Lung (tissue), 12 donors: ENCODE data around the gene SFRP2. TPM values are rescaled to one million over a fixed set of nuclear protein-coding genes. Genes with fewer than 3 reads are reported as not detected.

Source experiments
- ATAC-seq: fragments of 200-7000 bp; cut with Tn5 transposase; one replicate; pipeline ENCODE4 v1.9.1; 2020; ENCODE audit warnings: moderate number of reproducible peaks; ENCODE audit not compliant: insufficient read depth, low FRiP score
- DNase-seq, 3 donors: peaks; one replicate each; pipeline ENCODE4 v3.0.0-alpha.2; 2013 to 2017
- H3K27ac ChIP-seq, 2 donors: one replicate each; pipeline ENCODE4 v1.5.1; 2013; ENCODE audit warnings: mild to moderate bottlenecking in 2 of 2, moderate library complexity in 2 of 2, control low read depth in 1 of 2, inconsistent platforms in 1 of 2, low read depth in 1 of 2, low read length in 1 of 2
- H3K27me3 ChIP-seq, 3 donors: one replicate each; pipeline ENCODE4 v1.5.1; 2013; ENCODE audit warnings: low read length in 2 of 3; ENCODE audit not compliant: control insufficient read depth in 3 of 3, insufficient read depth in 3 of 3
- H3K36me3 ChIP-seq, 4 donors: one replicate each; pipeline ENCODE4 v1.5.1; 2013; ENCODE audit warnings: low read length in 4 of 4, mild to moderate bottlenecking in 1 of 4, moderate library complexity in 1 of 4; ENCODE audit not compliant: control insufficient read depth in 4 of 4, insufficient read depth in 4 of 4
- H3K4me1 ChIP-seq, 5 donors: one replicate each; pipeline ENCODE4 v1.5.1; 2013; ENCODE audit warnings: low read length in 5 of 5, mild to moderate bottlenecking in 2 of 5, moderate library complexity in 1 of 5; ENCODE audit not compliant: control insufficient read depth in 5 of 5, insufficient read depth in 5 of 5
- H3K4me3 ChIP-seq: one replicate; pipeline ENCODE4 v1.5.1; 2013; ENCODE audit warnings: mild to moderate bottlenecking, control low read depth, moderate library complexity
- H3K9ac ChIP-seq, 2 donors: one replicate each; pipeline ENCODE4 v1.5.1; 2013; ENCODE audit warnings: low read length in 2 of 2, control low read depth in 1 of 2; ENCODE audit not compliant: insufficient read depth in 1 of 2
- H3K9me3 ChIP-seq, 4 donors: one replicate each; pipeline ENCODE4 v1.5.1; 2013; ENCODE audit warnings: low read length in 3 of 4, mild to moderate bottlenecking in 1 of 4, moderate library complexity in 1 of 4; ENCODE audit not compliant: control insufficient read depth in 4 of 4, insufficient read depth in 3 of 4
- CTCF ChIP-seq: IDR thresholded peaks from 2 replicates; pipeline ENCODE4 v1.5.1; 2012; ENCODE audit warnings: mild to moderate bottlenecking; ENCODE audit errors: control extremely low read depth, extremely low read depth
- WGBS, 2 donors: extraction: QIAGEN DNeasy Blood & Tissue Kit; methylation state at CpG; one replicate each; pipeline ENCODE4 v1.1.7; 2013; 5-methylcytosine and 5-hydroxymethylcytosine counted together
- polyA plus RNA-seq, 2 donors: library from polyadenylated mRNA; stranded (reverse); fragments of 200-250 nt; gene quantifications; one replicate each; pipeline ENCODE4 v1.2.1, GENCODE V29; 2013
- total RNA-seq, 2 donors: library from RNA; depleted of rRNA in 1 of 2; stranded (reverse); fragments of >200 nt in 1 of 2; gene quantifications; one replicate each; pipeline ENCODE4 v1.2.1, GENCODE V29; 2014 to 2021
- donor health status: control.
- donor health status: control.
- donor health status: Bipolar disorder and iron deficiency.
- donor health status: healthy.
- donor health status: DM: yes; HTN: yes; CAD: no.

The SFRP2 gene
- total and polyA plus RNA-seq, 4 donors: 0.68 to 17.4 (median 6.5) TPM

- H3K9ac ChIP-seq: no peak overlapping the region
- DNase-seq (peak in 1 of 3 donors; percentile 26), ATAC-seq (no peak)
- no peak for TF ChIP-seq CTCF
- no peaks in the 10 kb centered on the region for H3K4me1 ChIP-seq
- no peaks in the 10 kb centered on the region for H3K36me3 ChIP-seq
- WGBS, 2 donors: 89 to 93% methylated on average over 2 of the region's 2 CpGs
- no peak overlapping the region for H3K4me3 ChIP-seq
- H3K9me3 ChIP-seq: no peaks in the 10 kb centered on the region
- H3K27ac ChIP-seq: peak overlapping the region in 1 of 2 donors; percentile 22
- H3K27me3 ChIP-seq: no peaks in the 10 kb centered on the region
These were observed 15.6 kb downstream of the SFRP2 start for GRCh38 chr4:153773236-153773690.

GRCh38 chr4:153771046-153771445 is 17.8 kb downstream of the SFRP2 start:
- H3K4me1 ChIP-seq: no peaks in the 10 kb centered on the region
- no peak for ATAC-seq
- no peak for TF ChIP-seq CTCF

GRCh38 chr4:153766758-153767157 is 22.1 kb downstream of the SFRP2 start:
- Histone ChIP-seq H3K9me3 (no peaks in the 10 kb centered on the region), H3K36me3 (no peaks in the 10 kb centered on the region), H3K27me3 (no peaks in the 10 kb centered on the region), H3K27ac (no peak overlapping the region), H3K4me3 (no peak overlapping the region), H3K4me1 (peaks cover 0 to 19% (median 0%) of the 10 kb centered on the region in 5 donors), H3K9ac (no peak overlapping the region)
- WGBS, 2 donors: 84 to 88% methylated on average over 6 of the region's 6 CpGs
- DNase-seq (no peak), ATAC-seq (no peak)
- TF ChIP-seq CTCF: no peak

More at GRCh38 chr4:153771046-153771445, 17.8 kb downstream of the SFRP2 start:
- no peak for DNase-seq
- no peaks in the 10 kb centered on the region for H3K36me3 ChIP-seq
- H3K27ac ChIP-seq: no peak overlapping the region
- no peak overlapping the region for H3K9ac ChIP-seq
- H3K9me3 ChIP-seq: no peaks in the 10 kb centered on the region
- H3K4me3 ChIP-seq: no peak overlapping the region
- H3K27me3 ChIP-seq: no peaks in the 10 kb centered on the region

- no peak for TF ChIP-seq CTCF
- ATAC-seq: no peak
- Histone ChIP-seq H3K36me3 (no peaks in the 10 kb centered on the region), H3K9ac (no peak overlapping the region), H3K4me1 (peaks cover 0 to 19% (median 0%) of the 10 kb centered on the region in 5 donors), H3K4me3 (no peak overlapping the region), H3K27ac (no peak overlapping the region), H3K27me3 (no peaks in the 10 kb centered on the region), H3K9me3 (no peaks in the 10 kb centered on the region)
- no peak for DNase-seq
- 90 to 95% methylated on average over 8 of the region's 8 CpGs for WGBS, 2 donors
These were observed 23.0 kb downstream of the SFRP2 start for GRCh38 chr4:153765894-153766293.
